K562 (cell line): ENCODE results near the gene DCAF6. TPM values are rescaled to one million over a fixed set of nuclear protein-coding genes. Genes with fewer than 3 reads are reported as not detected.
A peak's percentile ranks its signal among the peaks of the same experiment; 100 is the strongest.

ENCODE experiments used
- ATAC-seq: fragments of 200-7000 bp; cut with Tn5 transposase; 3 replicates; pipeline ENCODE4 v1.9.1; 2020; ENCODE audit warnings: moderate library complexity
- BruUV-seq: library from RNA; stranded (reverse); fragments of 400-500 nt; replicated peaks from 2 replicates; lab custom pipeline; 2021; lab: Mats Ljungman, UMichigan
- CTCF ChIA-PET: fragments of 300-600 bp; formaldehyde crosslinking; extraction: SDS; loops from one replicate; lab custom pipeline; 2021; ENCODE audit warnings: low intra/inter-chr PET ratio; lab: Yijun Ruan, JAX
- POLR2A ChIA-PET: fragments of 300-600, 350-650 bp; sonication (Branson Sonifier 250); formaldehyde crosslinking; extraction: SDS; loops from one replicate; lab custom pipeline; 2021; ENCODE audit warnings: antibody characterized with exemption, inconsistent platforms; lab: Yijun Ruan, JAX
- DNase-seq, 4 experiments: peaks; one replicate each; pipeline versions ENCODE4 v3.0.0 to v3.0.0-alpha.2; 2011 to 2018; ENCODE audit warnings: low spot score in 3 of 4, mixed read lengths in 3 of 4; ENCODE audit errors: extremely low read depth in 1 of 4
- FAIRE-seq: peaks from 2 replicates; lab custom pipeline; 2011; peaks lifted over from hg19 to GRCh38; lab: Jason Lieb, UNC
- H2AFZ ChIP-seq: 2 replicates; pipeline ENCODE4 v1.6.0; 2011; ENCODE audit warnings: low read depth, low read length, control low read depth, inconsistent platforms
- H3K27ac ChIP-seq: fragments of 200-600 bp; 3 replicates; pipeline ENCODE4 v1.8.0; 2011; ENCODE audit warnings: low read depth, mild to moderate bottlenecking, control low read depth, inconsistent platforms, low read length, moderate library complexity, mixed read lengths; ENCODE audit errors: extremely low read depth
- H3K27me3 ChIP-seq, 2 experiments: fragments of 300-600 bp in 1 of 2; 2 replicates in 1 of 2; 3 replicates in 1 of 2; pipeline versions ENCODE4 v1.6.0 to v1.8.0; 2011; ENCODE audit warnings: inconsistent platforms in 2 of 2, low read length in 2 of 2, mild to moderate bottlenecking in 1 of 2, mixed read lengths in 1 of 2, moderate library complexity in 1 of 2; ENCODE audit not compliant: control insufficient read depth in 2 of 2, insufficient read depth in 2 of 2
- H3K36me3 ChIP-seq: fragments of 300-600 bp; 3 replicates; pipeline ENCODE4 v1.8.0; 2011; ENCODE audit warnings: mild to moderate bottlenecking, low read length, inconsistent platforms; ENCODE audit not compliant: control insufficient read depth, insufficient read depth
- H3K4me1 ChIP-seq, 2 experiments: fragments of 200-600 bp in 1 of 2; replicated peaks in 1 of 2; 2 replicates in 1 of 2; 3 replicates in 1 of 2; pipeline versions ENCODE4 v1.5.1 to v1.8.0; 2011; ENCODE audit warnings: inconsistent platforms in 2 of 2, low read length in 2 of 2, mild to moderate bottlenecking in 1 of 2, mixed read lengths in 1 of 2, moderate library complexity in 1 of 2; ENCODE audit not compliant: control insufficient read depth in 2 of 2, insufficient read depth in 2 of 2
- H3K4me2 ChIP-seq: 2 replicates; pipeline ENCODE4 v1.6.1; 2011; ENCODE audit warnings: low read length, control low read depth, inconsistent platforms, mixed read lengths; ENCODE audit not compliant: insufficient read depth
- H3K4me3 ChIP-seq: fragments of 200-600 bp; sonication (generic), shearing (Covaris generic); 2 replicates; pipeline ENCODE4 v1.5.1; 2016; ENCODE audit warnings: control low read depth, inconsistent platforms
- H3K79me2 ChIP-seq: fragments of 200-600 bp; 3 replicates; pipeline ENCODE4 v1.8.0; 2011; ENCODE audit warnings: low read length, inconsistent platforms; ENCODE audit not compliant: control insufficient read depth, insufficient read depth
- H3K9ac ChIP-seq, 2 experiments: 2 replicates each; pipeline versions ENCODE4 v1.6.0 to v1.6.1; 2011; ENCODE audit warnings: low read depth in 2 of 2, low read length in 2 of 2, control low read depth in 1 of 2, inconsistent platforms in 1 of 2, mild to moderate bottlenecking in 1 of 2, mixed read lengths in 1 of 2; ENCODE audit not compliant: insufficient read depth in 1 of 2
- H3K9me1 ChIP-seq: one replicate; pipeline ENCODE4 v1.6.0; 2011; ENCODE audit warnings: inconsistent platforms, mild to moderate bottlenecking, low read length, moderate library complexity; ENCODE audit not compliant: control insufficient read depth, insufficient read depth
- H3K9me3 ChIP-seq: replicated peaks from 2 replicates; pipeline ENCODE4 v1.5.1; 2011; ENCODE audit warnings: low read depth, low read length, inconsistent platforms; ENCODE audit not compliant: control insufficient read depth, insufficient read depth
- H4K20me1 ChIP-seq: replicated peaks from 2 replicates; pipeline ENCODE4 v1.6.1; 2011; ENCODE audit warnings: low read length, inconsistent platforms, mixed read lengths; ENCODE audit not compliant: control insufficient read depth, insufficient read depth
- DPF2 ChIP-seq: fragments of 450-650 bp; IDR thresholded peaks from 2 replicates; pipeline ENCODE4 v1.6.1; 2016
- HMG20B ChIP-seq: fragments of 250-450 bp; sonication (Bioruptor Pico); IDR thresholded peaks from 2 replicates; pipeline ENCODE4 v1.5.0; 2021; ENCODE audit warnings: mild to moderate bottlenecking
- KAT7 ChIP-seq: sonication (generic); formaldehyde crosslinking; IDR thresholded peaks from 2 replicates; pipeline ENCODE4 v1.8.0; 2022; ENCODE audit warnings: missing genetic modification reagents, mild to moderate bottlenecking, borderline replicate concordance
- MAFK ChIP-seq: IDR thresholded peaks from 2 replicates; pipeline ENCODE4 v1.6.1; 2011; ENCODE audit warnings: low read length, improper control_type of control experiment
- PHB2 ChIP-seq: fragments of 450-650 bp; IDR thresholded peaks from 2 replicates; pipeline ENCODE4 v1.6.1; 2017; ENCODE audit warnings: low read depth
- POLR3A ChIP-seq: IDR thresholded peaks from 2 replicates; pipeline ENCODE4 v1.6.1; 2011; ENCODE audit warnings: borderline replicate concordance, mild to moderate bottlenecking, moderate library complexity; ENCODE audit not compliant: insufficient read length, insufficient read depth; ENCODE audit errors: extremely low read depth
- SMARCA4 ChIP-seq: fragments of 450-650 bp; IDR thresholded peaks from 2 replicates; pipeline ENCODE4 v1.6.1; 2016
- ZBTB12 ChIP-seq: fragments of 250-450 bp; sonication (Bioruptor Pico); IDR thresholded peaks from 2 replicates; pipeline ENCODE4 v1.4.0; 2020
- WGBS: fragments of 100-300 bp; shearing (Covaris generic); methylation state at CpG from one replicate; pipeline ENCODE4 v1.1.6; 2016; ENCODE audit warnings: low coverage, mixed read lengths; ENCODE audit not compliant: insufficient coverage; ENCODE audit errors: missing lambda C conversion rate; 5-methylcytosine and 5-hydroxymethylcytosine counted together
- in situ Hi-C: fragments of 300-500 bp; cut with MboI; formaldehyde crosslinking; loops from 4 replicates; pipeline ENCODE4 v1.15.0; 2018; ENCODE audit warnings: inconsistent platforms, mixed read lengths
- intact Hi-C: fragments of 100-400 bp; cut with micrococcal nuclease; formaldehyde crosslinking; loops from 2 replicates; pipeline ENCODE4 v1.14.2; 2022
- polyA plus RNA-seq, 8 experiments: library from polyadenylated mRNA; depleted of rRNA in 4 of 8; stranded (reverse) in 5 of 8; unstranded in 3 of 8; fragments of >200 nt; fragmentation: Nextera tagmentation in 2 of 8; fragmentation: Illumina TruSeq in 1 of 8; extraction: Ambion mirVana in 2 of 8; extraction: Trizol in 1 of 8; gene quantifications; 2 replicates each; pipeline versions ENCODE4 v1.2.1 to v1.2.3, GENCODE V29; 2011 to 2014; ENCODE audit warnings: inconsistent platforms in 1 of 8, missing spikeins in 1 of 8
- total RNA-seq, 7 experiments: library from RNA; depleted of rRNA in 6 of 7; stranded (reverse); fragments of >200 nt in 6 of 7; fragmentation: Illumina TruSeq in 2 of 7; extraction: Trizol in 2 of 7; gene quantifications; 2 replicates each; pipeline versions ENCODE4 v1.2.1 to v1.2.3, GENCODE V29; 2011 to 2021; ENCODE audit warnings: low replicate concordance in 1 of 7
- TF ChIP-seq, protein P1 (sequence below): fragments of 250-450 bp; sonication (Bioruptor Pico); IDR thresholded peaks from 2 replicates; pipeline ENCODE4 v1.8.0; 2021; ENCODE audit warnings: moderate library complexity, mild to moderate bottlenecking, inconsistent platforms
- TF ChIP-seq, protein P2 (sequence below): fragments of 250-450 bp; sonication (Bioruptor Pico); IDR thresholded peaks from 2 replicates; pipeline ENCODE4 v1.8.0; 2021; ENCODE audit warnings: moderate library complexity, mild to moderate bottlenecking, inconsistent platforms
- TF ChIP-seq, protein P3 (sequence below): fragments of 250-450 bp; sonication (Bioruptor Pico); IDR thresholded peaks from 2 replicates; pipeline ENCODE4 v1.8.0; 2022; ENCODE audit warnings: inconsistent platforms, mild to moderate bottlenecking, moderate library complexity, borderline replicate concordance

Gene DCAF6
- total and polyA plus RNA-seq, 9 of the 15 experiments (the other 6 are each of a cell fraction or from before 2014, with no cell fraction given): 19.1 to 102 (median 46.3) TPM

DNA sequence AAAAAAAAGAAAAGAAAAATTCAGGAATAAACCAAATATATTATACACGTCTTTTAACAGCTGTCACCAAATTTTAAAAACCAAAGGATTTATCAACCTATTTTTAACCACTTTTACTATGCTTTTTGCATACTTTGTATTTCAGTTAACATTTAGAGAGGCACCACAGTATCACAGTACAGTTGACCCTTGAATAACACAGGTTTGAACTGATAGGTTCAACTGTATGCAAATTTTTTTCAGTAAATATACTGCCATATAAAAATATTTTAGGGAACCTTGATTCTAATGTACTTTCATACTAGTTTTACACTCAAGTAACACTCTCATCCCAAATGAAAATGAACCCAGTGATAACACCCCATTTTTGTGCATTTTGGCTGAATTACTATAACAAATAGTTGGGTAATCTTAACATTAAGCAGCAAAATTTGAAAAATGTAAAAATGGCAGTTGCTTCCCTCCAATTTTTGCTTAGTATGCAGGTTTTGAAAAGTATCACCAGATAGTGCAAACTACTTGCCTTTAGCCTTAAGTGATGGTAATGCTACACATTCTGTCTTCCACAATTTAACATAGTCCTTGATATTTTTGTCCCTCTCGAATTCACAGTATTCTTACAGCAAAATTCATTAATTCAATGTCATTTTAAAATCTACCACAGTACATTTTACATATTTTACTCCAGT lies 11.8 kb upstream of the DCAF6 start (continued):
- TF ChIP-seq, protein P1, sequence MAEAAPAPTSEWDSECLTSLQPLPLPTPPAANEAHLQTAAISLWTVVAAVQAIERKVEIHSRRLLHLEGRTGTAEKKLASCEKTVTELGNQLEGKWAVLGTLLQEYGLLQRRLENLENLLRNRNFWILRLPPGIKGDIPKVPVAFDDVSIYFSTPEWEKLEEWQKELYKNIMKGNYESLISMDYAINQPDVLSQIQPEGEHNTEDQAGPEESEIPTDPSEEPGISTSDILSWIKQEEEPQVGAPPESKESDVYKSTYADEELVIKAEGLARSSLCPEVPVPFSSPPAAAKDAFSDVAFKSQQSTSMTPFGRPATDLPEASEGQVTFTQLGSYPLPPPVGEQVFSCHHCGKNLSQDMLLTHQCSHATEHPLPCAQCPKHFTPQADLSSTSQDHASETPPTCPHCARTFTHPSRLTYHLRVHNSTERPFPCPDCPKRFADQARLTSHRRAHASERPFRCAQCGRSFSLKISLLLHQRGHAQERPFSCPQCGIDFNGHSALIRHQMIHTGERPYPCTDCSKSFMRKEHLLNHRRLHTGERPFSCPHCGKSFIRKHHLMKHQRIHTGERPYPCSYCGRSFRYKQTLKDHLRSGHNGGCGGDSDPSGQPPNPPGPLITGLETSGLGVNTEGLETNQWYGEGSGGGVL (CRISPR knock-in tag): no peak
- TF ChIP-seq KAT7 (0 out of 2 replicates have a peak, but pooled peaks have one; percentile 30), SMARCA4 (0 out of 2 replicates have a peak, but pooled peaks have one; percentile 7), DPF2 (0 out of 2 replicates have a peak, but pooled peaks have one; percentile 8), ZBTB12 (0 out of 2 replicates have a peak, but pooled peaks have one; percentile 5), MAFK (peak; percentile 95)

DNA sequence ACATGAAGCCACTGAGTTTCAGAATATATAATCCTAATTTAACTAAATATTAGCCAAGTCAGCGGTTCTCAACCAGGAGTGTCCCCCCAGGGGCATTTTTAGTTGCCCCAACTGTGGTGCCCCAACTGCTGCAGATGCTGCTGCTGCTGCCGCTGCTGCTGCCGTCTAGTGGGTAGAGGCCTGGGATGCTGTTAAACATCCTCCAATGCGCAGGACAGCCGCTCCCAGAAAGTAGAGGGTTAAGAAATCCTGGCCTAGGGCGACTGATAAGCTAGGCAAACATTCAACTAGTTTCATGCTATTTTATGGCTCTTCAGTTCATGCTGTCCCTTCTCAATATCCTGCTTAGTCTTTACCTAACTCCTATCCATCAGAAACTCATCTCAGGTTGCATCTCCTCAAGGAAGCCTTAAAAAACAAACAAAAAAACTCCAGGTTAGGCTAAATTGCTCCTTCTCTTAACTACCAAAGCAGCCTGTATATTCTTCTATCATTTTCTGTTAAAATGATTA lies 9.9 kb upstream of the DCAF6 start:
- no peaks in the 10 kb centered on the region for H4K20me1 ChIP-seq
- ChIA-PET POLR2A (interaction anchor here (1.8 to 2.7 kb wide), 4 partner anchors 8 to 12 kb away, joined by 7 to 24 read pairs (median 8); partner anchors contain the start of genes ADCY10, DCAF6 and MPC2), CTCF (no interaction called here)
- peaks cover 20% of the 10 kb centered on the region for H3K36me3 ChIP-seq
- H3K27ac ChIP-seq: peak overlapping the region; percentile 69; the same call in 1 of the 3 replicates
- FAIRE-seq (peak; percentile 78), ATAC-seq (peak; percentile 72), DNase-seq (peak in 3 of 4 experiments; percentile 20 to 88 (median 72))
- BruUV-seq: no TSS peak
- no peaks in the 10 kb centered on the region for H3K9me1 ChIP-seq
- H3K9ac ChIP-seq: peak overlapping the region in 1 of 2 experiments; percentile 58; a peak in 1 of 4 replicates
- 7% methylated on average over 6 of the region's 6 CpGs for WGBS
- no peak overlapping the region for H2AFZ ChIP-seq
- no peaks in the 10 kb centered on the region for H3K9me3 ChIP-seq
- intact Hi-C loops (loop anchor here (2.0 kb wide), 1 partner anchor 60 kb away; no protein-coding TSS in a partner anchor), in situ Hi-C loops (no loop called here)
- H3K4me2 ChIP-seq: peak overlapping the region; percentile 58
- no peaks in the 10 kb centered on the region for H3K27me3 ChIP-seq
- H3K79me2 ChIP-seq: peaks cover 95% of the 10 kb centered on the region
- H3K4me1 ChIP-seq: peaks cover 28 to 53% of the 10 kb centered on the region in 2 experiments
- no peak overlapping the region for H3K4me3 ChIP-seq
- TF ChIP-seq HMG20B (CRISPR knock-in tag) (no peak), POLR3A (no peak), PHB2 (no peak)
- TF ChIP-seq, protein P2, sequence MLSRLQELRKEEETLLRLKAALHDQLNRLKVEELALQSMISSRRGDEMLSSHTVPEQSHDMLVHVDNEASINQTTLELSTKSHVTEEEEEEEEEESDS (CRISPR knock-in tag): no peak
- TF ChIP-seq, protein P3, sequence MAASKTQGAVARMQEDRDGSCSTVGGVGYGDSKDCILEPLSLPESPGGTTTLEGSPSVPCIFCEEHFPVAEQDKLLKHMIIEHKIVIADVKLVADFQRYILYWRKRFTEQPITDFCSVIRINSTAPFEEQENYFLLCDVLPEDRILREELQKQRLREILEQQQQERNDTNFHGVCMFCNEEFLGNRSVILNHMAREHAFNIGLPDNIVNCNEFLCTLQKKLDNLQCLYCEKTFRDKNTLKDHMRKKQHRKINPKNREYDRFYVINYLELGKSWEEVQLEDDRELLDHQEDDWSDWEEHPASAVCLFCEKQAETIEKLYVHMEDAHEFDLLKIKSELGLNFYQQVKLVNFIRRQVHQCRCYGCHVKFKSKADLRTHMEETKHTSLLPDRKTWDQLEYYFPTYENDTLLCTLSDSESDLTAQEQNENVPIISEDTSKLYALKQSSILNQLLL (CRISPR knock-in tag): no peak
